HepG2 (cell line): Measurements from ENCODE around the gene PEX10. TPM values are rescaled to one million over a fixed set of nuclear protein-coding genes. Genes with fewer than 3 reads are reported as not detected.
A peak's percentile ranks its signal among the peaks of the same experiment; 100 is the strongest.

Experiments
- BCL3 ChIP-seq: sonication (generic); formaldehyde crosslinking; IDR thresholded peaks from 2 replicates; pipeline ENCODE4 v1.5.1; 2020; ENCODE audit warnings: mild to moderate bottlenecking, missing genetic modification reagents, moderate library complexity
- BHLHE40 ChIP-seq: IDR thresholded peaks from 2 replicates; pipeline ENCODE4 v1.6.1; 2011; ENCODE audit warnings: low read length, improper control_type of control experiment
- ERF ChIP-seq: IDR thresholded peaks from 2 replicates; pipeline ENCODE4 v1.6.1; 2018; ENCODE audit warnings: missing biosample characterization, missing genetic modification reagents
- FOXP1 ChIP-seq, 2 experiments: fragments of 450-650 bp in 1 of 2; IDR thresholded peaks; 2 replicates each; pipeline ENCODE4 v1.6.1; 2017 to 2018; ENCODE audit warnings: antibody characterized with exemption in 1 of 2
- GRHL1 ChIP-seq: sonication (generic); formaldehyde crosslinking; conservative IDR thresholded peaks from 2 replicates; pipeline ENCODE4 v1.8.0; 2022; ENCODE audit warnings: missing genetic modification reagents
- HNRNPH1 ChIP-seq: fragments of 200-400 bp; formaldehyde crosslinking; optimal IDR thresholded peaks from 2 replicates; pipeline ENCODE3; 2017; ENCODE audit warnings: mild to moderate bottlenecking, low read depth, low read length
- KLF11 ChIP-seq: IDR thresholded peaks from 2 replicates; pipeline ENCODE4 v1.6.1; 2016; ENCODE audit warnings: missing compliant biosample characterization
- MLXIP ChIP-seq: sonication (generic); formaldehyde crosslinking; IDR thresholded peaks from 2 replicates; pipeline ENCODE4 v1.9.0; 2021; ENCODE audit warnings: missing genetic modification reagents, borderline replicate concordance
- MTA3 ChIP-seq: sonication (generic); formaldehyde crosslinking; IDR thresholded peaks from 2 replicates; pipeline ENCODE4 v1.4.0; 2020; ENCODE audit warnings: missing genetic modification reagents
- PREB ChIP-seq: sonication (generic); formaldehyde crosslinking; IDR thresholded peaks from 2 replicates; pipeline ENCODE4 v1.4.0; 2020; ENCODE audit warnings: missing genetic modification reagents
- SCMH1 ChIP-seq: sonication (generic); formaldehyde crosslinking; IDR thresholded peaks from 2 replicates; pipeline ENCODE4 v1.9.0; 2021; ENCODE audit warnings: missing genetic modification reagents, mild to moderate bottlenecking, borderline replicate concordance
- SP1 ChIP-seq, 2 experiments: fragments of 450-650 bp in 1 of 2; sonication (generic) in 1 of 2; formaldehyde crosslinking in 1 of 2; IDR thresholded peaks; 2 replicates each; pipeline versions ENCODE4 v1.4.0 to v1.6.1; 2016 to 2020; ENCODE audit warnings: missing genetic modification reagents in 1 of 2
- SP2 ChIP-seq: sonication (generic); formaldehyde crosslinking; IDR thresholded peaks from 2 replicates; pipeline ENCODE4 v1.5.1; 2020; ENCODE audit warnings: mild to moderate bottlenecking, missing genetic modification reagents
- SPEN ChIP-seq: sonication (generic); formaldehyde crosslinking; IDR thresholded peaks from 2 replicates; pipeline ENCODE4 v1.5.1; 2020; ENCODE audit warnings: low read depth, mild to moderate bottlenecking, missing genetic modification reagents
- STAG1 ChIP-seq: sonication (generic); formaldehyde crosslinking; IDR thresholded peaks from 2 replicates; pipeline ENCODE4 v1.4.0; 2020; ENCODE audit warnings: missing genetic modification reagents
- SUZ12 ChIP-seq: fragments of 150-350 bp; IDR thresholded peaks from 2 replicates; pipeline ENCODE4 v1.6.1; 2014; ENCODE audit warnings: low read depth, low read length
- ZBTB20 ChIP-seq: sonication (generic); formaldehyde crosslinking; IDR thresholded peaks from 2 replicates; pipeline ENCODE4 v1.8.1; 2023; ENCODE audit warnings: missing genetic modification reagents, low read depth, mild to moderate bottlenecking, borderline replicate concordance
- ZFP90 ChIP-seq: sonication (generic); formaldehyde crosslinking; IDR thresholded peaks from 2 replicates; pipeline ENCODE4 v1.8.0; 2022; ENCODE audit warnings: missing genetic modification reagents, mild to moderate bottlenecking, inconsistent platforms, borderline replicate concordance
- ZNF232 ChIP-seq: sonication (generic); formaldehyde crosslinking; IDR thresholded peaks from 2 replicates; pipeline ENCODE4 v1.4.0; 2020; ENCODE audit warnings: missing genetic modification reagents, borderline replicate concordance
- ZNF432 ChIP-seq: sonication (generic); formaldehyde crosslinking; IDR thresholded peaks from 2 replicates; pipeline ENCODE4 v1.5.0; 2020; ENCODE audit warnings: missing genetic modification reagents, mild to moderate bottlenecking, borderline replicate concordance
- ZNF501 ChIP-seq: sonication (generic); formaldehyde crosslinking; IDR thresholded peaks from 2 replicates; pipeline ENCODE4 v1.5.1; 2020; ENCODE audit warnings: mild to moderate bottlenecking, moderate library complexity, missing genetic modification reagents
- ZNF558 ChIP-seq: sonication (generic); formaldehyde crosslinking; IDR thresholded peaks from 2 replicates; pipeline ENCODE4 v1.9.0; 2022; ENCODE audit warnings: mild to moderate bottlenecking, missing genetic modification reagents, borderline replicate concordance
- ZNF563 ChIP-seq: sonication (generic); formaldehyde crosslinking; IDR thresholded peaks from 2 replicates; pipeline ENCODE4 v1.8.0; 2022; ENCODE audit warnings: mild to moderate bottlenecking, moderate library complexity, missing genetic modification reagents
- ZNF788 ChIP-seq: sonication (generic); formaldehyde crosslinking; IDR thresholded peaks from 2 replicates; pipeline ENCODE4 v1.5.0; 2020; ENCODE audit warnings: mild to moderate bottlenecking, missing genetic modification reagents, borderline replicate concordance
- polyA plus RNA-seq, 8 experiments: library from polyadenylated mRNA; depleted of rRNA in 3 of 8; stranded (reverse) in 7 of 8; unstranded in 1 of 8; fragments of >200 nt; fragmentation: Illumina TruSeq in 4 of 8; extraction: Trizol in 4 of 8; gene quantifications; 2 replicates each; pipeline versions ENCODE4 v1.2.1 to v1.2.3, GENCODE V29; 2011 to 2016; ENCODE audit warnings: low read depth in 4 of 8, missing spikeins in 1 of 8, mixed read lengths in 1 of 8; ENCODE audit not compliant: insufficient read depth in 1 of 8
- total RNA-seq, 5 experiments: library from RNA; depleted of rRNA; stranded (reverse); fragments of >200 nt; fragmentation: Illumina TruSeq; extraction: Trizol; gene quantifications; 2 replicates each; pipeline ENCODE4 v1.2.3, GENCODE V29; 2016; ENCODE audit warnings: low read depth in 1 of 5

The PEX10 gene
- total and polyA plus RNA-seq, 2 of the 13 experiments (the other 11 are each of a cell fraction or from before 2014, with no cell fraction given) = 16.1 to 39.6 TPM

- TF ChIP-seq SP2 (CRISPR knock-in tag) (no peak), STAG1 (CRISPR knock-in tag) (peak; percentile 30), ZNF558 (CRISPR knock-in tag) (no peak), FOXP1 (IDR thresholded peaks at IDR 0.05) (no peak), FOXP1 (CRISPR knock-in tag; IDR thresholded peaks at IDR 0.05) (no peak), SPEN (CRISPR knock-in tag) (0 out of 2 replicates have a peak, but pooled peaks have one; percentile 21), ZBTB20 (CRISPR knock-in tag) (no peak), ZNF432 (CRISPR knock-in tag) (no peak), ZNF501 (no peak), ERF (CRISPR knock-in tag) (no peak), ZNF788 (CRISPR knock-in tag) (no peak; the same call in 1 of the 2 replicates), GRHL1 (CRISPR knock-in tag) (no peak), ZNF563 (CRISPR knock-in tag) (no peak), SCMH1 (no peak), ZFP90 (CRISPR knock-in tag) (0 out of 2 replicates have a peak, but pooled peaks have one; percentile 38), MTA3 (CRISPR knock-in tag) (no peak), BHLHE40 (no peak), ZNF232 (CRISPR knock-in tag) (no peak), MLXIP (CRISPR knock-in tag) (no peak), SP1 (IDR thresholded peaks at IDR 0.05) (no peak), SP1 (CRISPR knock-in tag; IDR thresholded peaks at IDR 0.05) (no peak), PREB (no peak), KLF11 (CRISPR knock-in tag) (no peak), SUZ12 (no peak), HNRNPH1 (no peak), BCL3 (CRISPR knock-in tag) (no peak)
These were observed 28.1 kb downstream of the PEX10 start (continued) for GRCh38 chr1:2384130-2384860.
